H9 (cell line): ENCODE results near the gene AIF1L. TPM values are rescaled to one million over a fixed set of nuclear protein-coding genes. Genes with fewer than 3 reads are reported as not detected.

Source experiments
- DNase-seq: peaks from one replicate; pipeline ENCODE4 v3.0.0-alpha.2; 2017
- H2AFZ ChIP-seq: one replicate; pipeline ENCODE4 v1.6.1; 2013; ENCODE audit warnings: mild to moderate bottlenecking, low read length, control low read depth, moderate library complexity
- H2AK5ac ChIP-seq: 2 replicates; pipeline ENCODE4 v1.6.1; 2013; ENCODE audit warnings: low read length, control low read depth, mixed read lengths; ENCODE audit not compliant: insufficient read length
- H2BK120ac ChIP-seq: one replicate; pipeline ENCODE4 v1.6.1; 2013; ENCODE audit warnings: low read depth, mild to moderate bottlenecking, low read length, control low read depth, inconsistent platforms; ENCODE audit not compliant: poor library complexity, severe bottlenecking
- H2BK12ac ChIP-seq: 2 replicates; pipeline ENCODE4 v1.6.1; 2013; ENCODE audit warnings: low read length, control low read depth, mixed read lengths, low read depth; ENCODE audit not compliant: insufficient read length
- H2BK15ac ChIP-seq: 2 replicates; pipeline ENCODE4 v1.6.1; 2013; ENCODE audit warnings: low read depth, low read length, control low read depth
- H2BK20ac ChIP-seq: one replicate; pipeline ENCODE4 v1.6.1; 2013; ENCODE audit warnings: low read depth, mild to moderate bottlenecking, low read length, control low read depth, inconsistent platforms; ENCODE audit not compliant: poor library complexity, severe bottlenecking
- H2BK5ac ChIP-seq: 2 replicates; pipeline ENCODE4 v1.6.1; 2013; ENCODE audit warnings: low read length, control low read depth, mixed read lengths; ENCODE audit not compliant: insufficient read length
- H3K14ac ChIP-seq: 2 replicates; pipeline ENCODE4 v1.6.1; 2013; ENCODE audit warnings: low read length, control low read depth; ENCODE audit not compliant: insufficient read depth
- H3K18ac ChIP-seq: 2 replicates; pipeline ENCODE4 v1.6.1; 2013; ENCODE audit warnings: low read depth, mild to moderate bottlenecking, mixed read lengths, low read length, control low read depth; ENCODE audit not compliant: insufficient read length
- H3K23ac ChIP-seq: 2 replicates; pipeline ENCODE4 v1.6.1; 2013; ENCODE audit warnings: low read length, control low read depth, mixed read lengths, low read depth; ENCODE audit not compliant: insufficient read length
- H3K23me2 ChIP-seq: 2 replicates; pipeline ENCODE4 v1.6.1; 2013; ENCODE audit warnings: low read depth, mild to moderate bottlenecking, mixed read lengths, low read length, control low read depth; ENCODE audit not compliant: insufficient read length, poor library complexity, severe bottlenecking
- H3K27ac ChIP-seq: 2 replicates; pipeline ENCODE4 v1.5.1; 2013; ENCODE audit warnings: low read length, control low read depth, mixed read lengths, low read depth; ENCODE audit not compliant: insufficient read length
- H3K27me3 ChIP-seq: 2 replicates; pipeline ENCODE4 v1.6.1; 2013; ENCODE audit warnings: low read length, control low read depth, inconsistent platforms; ENCODE audit not compliant: insufficient read depth
- H3K4ac ChIP-seq: 2 replicates; pipeline ENCODE4 v1.6.1; 2013; ENCODE audit warnings: low read depth, mild to moderate bottlenecking, control low read depth, inconsistent platforms, low read length, moderate library complexity
- H3K4me1 ChIP-seq: 2 replicates; pipeline ENCODE4 v1.6.1; 2013; ENCODE audit warnings: low read length, control low read depth, inconsistent platforms; ENCODE audit not compliant: insufficient read depth
- H3K4me2 ChIP-seq: 2 replicates; pipeline ENCODE4 v1.6.1; 2013; ENCODE audit warnings: low read length, control low read depth, mixed read lengths; ENCODE audit not compliant: insufficient read length, insufficient read depth
- H3K56ac ChIP-seq: 2 replicates; pipeline ENCODE4 v1.6.1; 2013; ENCODE audit warnings: low read depth, mild to moderate bottlenecking, mixed read lengths, low read length, control low read depth; ENCODE audit not compliant: insufficient read length
- H3K79me1 ChIP-seq: 2 replicates; pipeline ENCODE4 v1.6.1; 2013; ENCODE audit warnings: low read depth, mild to moderate bottlenecking, moderate library complexity, low read length, control low read depth, inconsistent platforms; ENCODE audit not compliant: insufficient read depth, poor library complexity, severe bottlenecking
- H3K79me2 ChIP-seq: 2 replicates; pipeline ENCODE4 v1.6.1; 2013; ENCODE audit warnings: low read length, control low read depth, inconsistent platforms; ENCODE audit not compliant: insufficient read depth
- H3K9ac ChIP-seq: 2 replicates; pipeline ENCODE4 v1.6.1; 2013; ENCODE audit warnings: low read length, control low read depth, mixed read lengths; ENCODE audit not compliant: insufficient read length; ENCODE audit errors: extremely low read depth
- H3K9me3 ChIP-seq: one replicate; pipeline ENCODE4 v1.6.1; 2013; ENCODE audit warnings: low read depth, low read length, inconsistent platforms; ENCODE audit not compliant: control insufficient read depth
- H3T11ph ChIP-seq: one replicate; pipeline ENCODE4 v1.6.1; 2013; ENCODE audit warnings: mild to moderate bottlenecking, low read length, control low read depth, inconsistent platforms
- H4K20me1 ChIP-seq: one replicate; pipeline ENCODE4 v1.6.1; 2013; ENCODE audit not compliant: control insufficient read depth, insufficient read length, insufficient read depth
- H4K5ac ChIP-seq: 2 replicates; pipeline ENCODE4 v1.6.1; 2013; ENCODE audit warnings: low read depth, mild to moderate bottlenecking, mixed read lengths, low read length, control low read depth; ENCODE audit not compliant: insufficient read length
- H4K8ac ChIP-seq: replicated peaks from 2 replicates; pipeline ENCODE4 v1.6.1; 2013; ENCODE audit warnings: low read length, control low read depth, mixed read lengths, low read depth; ENCODE audit not compliant: insufficient read length
- H4K91ac ChIP-seq: 2 replicates; pipeline ENCODE4 v1.6.1; 2013; ENCODE audit warnings: low read depth, mild to moderate bottlenecking, moderate library complexity, mixed read lengths, low read length, control low read depth; ENCODE audit not compliant: insufficient read length
- H3K27ac Mint-ChIP-seq, 3 experiments: 2 replicates in 2 of 3; 3 replicates in 1 of 3; pipeline ENCODE4 v1.8.0; 2020 to 2021; ENCODE audit warnings: mixed read lengths in 3 of 3, mild to moderate bottlenecking in 1 of 3, moderate library complexity in 1 of 3
- H3K27me3 Mint-ChIP-seq: 2 replicates; pipeline ENCODE4 v1.8.0; 2021; ENCODE audit warnings: low read depth, mild to moderate bottlenecking, moderate library complexity, mixed read lengths
- H3K36me3 Mint-ChIP-seq, 3 experiments: 2 replicates in 2 of 3; 3 replicates in 1 of 3; pipeline ENCODE4 v1.8.0; 2020 to 2021; ENCODE audit warnings: low read depth in 3 of 3, mixed read lengths in 3 of 3; ENCODE audit not compliant: insufficient read depth in 1 of 3
- H3K4me1 Mint-ChIP-seq, 2 experiments: 2 replicates each; pipeline ENCODE4 v1.8.0; 2020; ENCODE audit warnings: mixed read lengths in 2 of 2
- H3K4me3 Mint-ChIP-seq, 2 experiments: 2 replicates in 1 of 2; 3 replicates in 1 of 2; pipeline ENCODE4 v1.8.0; 2020 to 2021; ENCODE audit warnings: mild to moderate bottlenecking in 2 of 2, mixed read lengths in 2 of 2, moderate library complexity in 1 of 2
- H3K9me3 Mint-ChIP-seq, 2 experiments: 2 replicates in 1 of 2; 3 replicates in 1 of 2; pipeline ENCODE4 v1.8.0; 2020; ENCODE audit warnings: mild to moderate bottlenecking in 2 of 2, mixed read lengths in 2 of 2, moderate library complexity in 1 of 2
- CTCF ChIP-seq: fragments of 200-600 bp; sonication (generic); conservative IDR thresholded peaks from 3 replicates; pipeline ENCODE4 v1.8.0; 2021; ENCODE audit warnings: antibody characterized with exemption, mild to moderate bottlenecking
- WGBS: extraction: QIAGEN DNeasy Blood & Tissue Kit; methylation state at CpG from one replicate; pipeline ENCODE4 v1.1.7; 2013; ENCODE audit warnings: missing lambda C conversion rate, low lambda C conversion rate, mixed read lengths; ENCODE audit not compliant: insufficient read length; ENCODE audit errors: extremely low coverage; 5-methylcytosine and 5-hydroxymethylcytosine counted together
- total RNA-seq: library from RNA; stranded (reverse); gene quantifications from 2 replicates; pipeline ENCODE4 v1.2.1, GENCODE V29; 2021

AIF1L gene
- total RNA-seq, 1 experiment from 2014 or later: 122 TPM

DNA sequence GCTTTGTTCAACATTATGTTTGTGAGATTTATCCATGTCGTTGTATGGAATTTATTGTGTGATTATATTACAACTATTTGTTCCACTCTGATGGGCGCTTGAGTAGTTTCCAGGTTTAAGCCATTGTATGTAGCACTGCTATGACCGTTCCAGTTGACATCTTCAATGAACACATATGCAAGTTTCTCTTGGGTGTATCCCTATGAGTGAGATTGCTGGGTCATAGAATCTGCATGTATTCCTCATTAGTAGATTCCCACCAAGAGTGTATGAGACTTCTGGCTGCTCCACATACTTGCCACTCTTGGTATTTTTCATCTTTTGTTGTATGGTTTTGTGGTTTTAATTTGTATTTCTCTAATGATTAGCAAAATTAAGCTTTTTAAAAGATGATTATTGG lies 51.9 kb downstream of the AIF1L start:
- Histone ChIP-seq H2BK12ac (no peak overlapping the region), H3K18ac (no peak overlapping the region), H3K4me2 (no peak overlapping the region), H4K5ac (no peak overlapping the region), H3K27ac (no peak overlapping the region), H2AFZ (no peak overlapping the region), H3K56ac (no peak overlapping the region), H2AK5ac (no peak overlapping the region), H3K4me1 (no peaks in the 10 kb centered on the region), H3T11ph (no peak overlapping the region), H3K9ac (no peak overlapping the region), H3K4ac (no peak overlapping the region), H3K79me1 (peaks cover under 1% of the 10 kb centered on the region), H2BK15ac (no peak overlapping the region), H3K23ac (no peak overlapping the region), H3K14ac (no peak overlapping the region), H4K91ac (no peak overlapping the region), H4K20me1 (no peaks in the 10 kb centered on the region), H2BK20ac (no peak overlapping the region), H3K79me2 (no peaks in the 10 kb centered on the region), H3K23me2 (no peaks in the 10 kb centered on the region), H2BK5ac (no peak overlapping the region), H3K9me3 (no peaks in the 10 kb centered on the region), H3K27me3 (no peaks in the 10 kb centered on the region), H2BK120ac (no peak overlapping the region), H4K8ac (no peak overlapping the region)
- Mint-ChIP-seq H3K27ac (no peak overlapping the region), H3K9me3 (no peaks in the 10 kb centered on the region), H3K27me3 (no peaks in the 10 kb centered on the region), H3K4me1 (peaks cover 0 to 13% of the 10 kb centered on the region in 2 experiments; a peak in 2 of 4 replicates), H3K4me3 (no peak overlapping the region), H3K36me3 (peaks cover 30 to 89% (median 87%) of the 10 kb centered on the region in 3 experiments; a peak in 6 of 7 replicates)
- DNase-seq: no peak
- no CpG with 5 or more reads among the region's 3 CpGs for WGBS
- no peak for TF ChIP-seq CTCF
